ENCODE results near the gene RAB3C.

- no peak for TF ChIP-seq SP1 (IDR thresholded peaks at IDR 0.05)
- TF ChIP-seq FOXM1 (IDR thresholded peaks at IDR 0.05; ENCODE audit: borderline replicate concordance), result no peak
- TF ChIP-seq BHLHE40 (IDR thresholded peaks at IDR 0.05; ENCODE audit: borderline replicate concordance), result no peak
Observed at GRCh38 chr5:58703925-58704555, 121.2 kb downstream of the RAB3C start.

Data from HEK293T (cell line).